SJCRH30 (cell line): ENCODE measurements around the gene PRRC2B. TPM values are rescaled to one million over a fixed set of nuclear protein-coding genes. Genes with fewer than 3 reads are reported as not detected.
A peak's percentile ranks its signal among the peaks of the same experiment; 100 is the strongest.

ENCODE experiments used
- DNase-seq, 2 experiments: peaks; one replicate each; pipeline ENCODE4 v3.0.0-alpha.2; 2015 to 2020
- H3K27ac ChIP-seq: fragments of 250-450 bp; sonication (Bioruptor Pico); 2 replicates; pipeline ENCODE4 v1.5.1; 2020; ENCODE audit warnings: mild to moderate bottlenecking, moderate library complexity
- H3K27me3 ChIP-seq: fragments of 250-450 bp; sonication (Bioruptor Pico); 2 replicates; pipeline ENCODE4 v1.5.1; 2020; ENCODE audit warnings: mild to moderate bottlenecking, moderate library complexity
- H3K36me3 ChIP-seq: fragments of 250-450 bp; sonication (Bioruptor Pico); 2 replicates; pipeline ENCODE4 v1.5.1; 2020; ENCODE audit warnings: mild to moderate bottlenecking, moderate library complexity
- H3K4me1 ChIP-seq: fragments of 250-450 bp; sonication (Bioruptor Pico); 2 replicates; pipeline ENCODE4 v1.5.1; 2020; ENCODE audit warnings: mild to moderate bottlenecking, moderate library complexity
- H3K4me3 ChIP-seq: fragments of 250-450 bp; sonication (Bioruptor Pico); 2 replicates; pipeline ENCODE4 v1.5.1; 2020; ENCODE audit warnings: mild to moderate bottlenecking, moderate library complexity
- H3K9me3 ChIP-seq: fragments of 250-450 bp; sonication (Bioruptor Pico); replicated peaks from 2 replicates; pipeline ENCODE4 v1.5.1; 2020; ENCODE audit warnings: mild to moderate bottlenecking, moderate library complexity
- total RNA-seq: library from RNA; depleted of rRNA; stranded (reverse); fragments of >200 nt; shearing (Covaris generic); gene quantifications from 2 replicates; pipeline ENCODE4 v1.2.3, GENCODE V29; 2014

Gene PRRC2B
- total RNA-seq, 1 experiment from 2014 or later: 185 TPM

- H3K4me3 ChIP-seq: no peak overlapping the region
- DNase-seq: peak in 1 of 2 experiments; percentile 41
- H3K27me3 ChIP-seq: no peaks in the 10 kb centered on the region
- H3K36me3 ChIP-seq: peaks cover 64% of the 10 kb centered on the region
- H3K27ac ChIP-seq: no peak overlapping the region
- H3K4me1 ChIP-seq: peaks cover 10% of the 10 kb centered on the region; the same call in 1 of the 2 replicates
- no peaks in the 10 kb centered on the region for H3K9me3 ChIP-seq
Observed at GRCh38 chr9:131429121-131430012, 35.5 kb downstream of the PRRC2B start.

GRCh38 chr9:131432050-131432449 is 38.2 kb downstream of the PRRC2B start:
- Histone ChIP-seq H3K27me3 (no peaks in the 10 kb centered on the region), H3K27ac (no peak overlapping the region), H3K9me3 (no peaks in the 10 kb centered on the region), H3K36me3 (peaks cover 76% of the 10 kb centered on the region), H3K4me1 (peaks cover 10% of the 10 kb centered on the region; the same call in 1 of the 2 replicates), H3K4me3 (no peak overlapping the region)
- DNase-seq: no peak

GRCh38 chr9:131432597-131433301 is 38.9 kb downstream of the PRRC2B start:
- Histone ChIP-seq H3K9me3 (no peaks in the 10 kb centered on the region), H3K4me1 (peaks cover 10% of the 10 kb centered on the region; the same call in 1 of the 2 replicates), H3K4me3 (no peak overlapping the region), H3K27ac (no peak overlapping the region), H3K36me3 (peaks cover 79% of the 10 kb centered on the region), H3K27me3 (no peaks in the 10 kb centered on the region)
- DNase-seq: no peak

GRCh38 chr9:131433302-131433854 is 39.5 kb downstream of the PRRC2B start:
- Histone ChIP-seq H3K27ac (no peak overlapping the region), H3K36me3 (peaks cover 81% of the 10 kb centered on the region), H3K9me3 (no peaks in the 10 kb centered on the region)

GRCh38 chr9:131434673-131435072 is 40.8 kb downstream of the PRRC2B start:
- no peak for DNase-seq
- Histone ChIP-seq H3K27me3 (no peaks in the 10 kb centered on the region), H3K36me3 (peaks cover 85% of the 10 kb centered on the region), H3K4me3 (no peak overlapping the region), H3K4me1 (peaks cover 4% of the 10 kb centered on the region; the same call in 1 of the 2 replicates), H3K27ac (no peak overlapping the region), H3K9me3 (no peaks in the 10 kb centered on the region)

More at GRCh38 chr9:131433302-131433854, 39.5 kb downstream of the PRRC2B start:
- no peak overlapping the region for H3K4me3 ChIP-seq
- DNase-seq: no peak
- H3K4me1 ChIP-seq: peaks cover 10% of the 10 kb centered on the region; the same call in 1 of the 2 replicates
- H3K27me3 ChIP-seq: no peaks in the 10 kb centered on the region

- no peak for DNase-seq
- no peak overlapping the region for H3K27ac ChIP-seq
- peaks cover 4% of the 10 kb centered on the region; the same call in 1 of the 2 replicates for H3K4me1 ChIP-seq
- no peak overlapping the region for H3K4me3 ChIP-seq
- H3K27me3 ChIP-seq: no peaks in the 10 kb centered on the region
- no peaks in the 10 kb centered on the region for H3K9me3 ChIP-seq
- H3K36me3 ChIP-seq: peaks cover 89% of the 10 kb centered on the region
Observed at GRCh38 chr9:131436376-131436775, 42.5 kb downstream of the PRRC2B start.

GRCh38 chr9:131436865-131437271 is 43.0 kb downstream of the PRRC2B start:
- H3K9me3 ChIP-seq: no peaks in the 10 kb centered on the region
- H3K27me3 ChIP-seq: no peaks in the 10 kb centered on the region
- peaks cover 4% of the 10 kb centered on the region; the same call in 1 of the 2 replicates for H3K4me1 ChIP-seq
- no peak overlapping the region for H3K4me3 ChIP-seq
- DNase-seq: no peak
- peaks cover 90% of the 10 kb centered on the region for H3K36me3 ChIP-seq
- no peak overlapping the region for H3K27ac ChIP-seq

- no peak overlapping the region for H3K27ac ChIP-seq
- H3K4me1 ChIP-seq: no peaks in the 10 kb centered on the region; the same call in 1 of the 2 replicates
- no peak for DNase-seq
- H3K9me3 ChIP-seq: no peaks in the 10 kb centered on the region
- no peak overlapping the region for H3K4me3 ChIP-seq
- H3K27me3 ChIP-seq: no peaks in the 10 kb centered on the region
- peaks cover 87% of the 10 kb centered on the region for H3K36me3 ChIP-seq
Observed at GRCh38 chr9:131438190-131438589, 44.3 kb downstream of the PRRC2B start.

GRCh38 chr9:131439224-131439623 is 45.3 kb downstream of the PRRC2B start:
- DNase-seq: no peak
- Histone ChIP-seq H3K4me3 (no peak overlapping the region), H3K27ac (no peak overlapping the region), H3K36me3 (peaks cover 87% of the 10 kb centered on the region), H3K4me1 (no peaks in the 10 kb centered on the region; the same call in 1 of the 2 replicates), H3K9me3 (no peaks in the 10 kb centered on the region), H3K27me3 (no peaks in the 10 kb centered on the region)

GRCh38 chr9:131441441-131441840 is 47.6 kb downstream of the PRRC2B start:
- DNase-seq: no peak
- H3K4me3 ChIP-seq: no peak overlapping the region
- no peaks in the 10 kb centered on the region for H3K9me3 ChIP-seq
- H3K36me3 ChIP-seq: peaks cover 88% of the 10 kb centered on the region
- no peak overlapping the region for H3K27ac ChIP-seq
- H3K4me1 ChIP-seq: no peaks in the 10 kb centered on the region
- no peaks in the 10 kb centered on the region for H3K27me3 ChIP-seq

GRCh38 chr9:131442351-131442750 is 48.5 kb downstream of the PRRC2B start:
- H3K27me3 ChIP-seq: no peaks in the 10 kb centered on the region
- H3K36me3 ChIP-seq: peaks cover 88% of the 10 kb centered on the region
- H3K4me1 ChIP-seq: no peaks in the 10 kb centered on the region
- H3K27ac ChIP-seq: no peak overlapping the region
- no peak for DNase-seq
- no peaks in the 10 kb centered on the region for H3K9me3 ChIP-seq
- H3K4me3 ChIP-seq: no peak overlapping the region

- Histone ChIP-seq H3K4me1 (no peaks in the 10 kb centered on the region), H3K27me3 (no peaks in the 10 kb centered on the region), H3K9me3 (no peaks in the 10 kb centered on the region), H3K36me3 (peaks cover 87% of the 10 kb centered on the region), H3K27ac (no peak overlapping the region), H3K4me3 (no peak overlapping the region)
- no peak for DNase-seq
Observed at GRCh38 chr9:131443648-131444047, 49.8 kb downstream of the PRRC2B start.

GRCh38 chr9:131446276-131446675 is 52.4 kb downstream of the PRRC2B start:
- Histone ChIP-seq H3K36me3 (peaks cover 93% of the 10 kb centered on the region), H3K27me3 (no peaks in the 10 kb centered on the region), H3K27ac (no peak overlapping the region), H3K4me3 (no peak overlapping the region), H3K4me1 (no peaks in the 10 kb centered on the region), H3K9me3 (no peaks in the 10 kb centered on the region)
- no peak for DNase-seq

GRCh38 chr9:131447148-131447547 is 53.3 kb downstream of the PRRC2B start:
- H3K9me3 ChIP-seq: no peaks in the 10 kb centered on the region
- H3K4me1 ChIP-seq: no peaks in the 10 kb centered on the region
- no peak overlapping the region for H3K27ac ChIP-seq
- H3K36me3 ChIP-seq: peaks cover 95% of the 10 kb centered on the region
- DNase-seq: no peak
- no peaks in the 10 kb centered on the region for H3K27me3 ChIP-seq
- H3K4me3 ChIP-seq: no peak overlapping the region

GRCh38 chr9:131447600-131447999 is 53.7 kb downstream of the PRRC2B start:
- DNase-seq: no peak
- peaks cover 95% of the 10 kb centered on the region for H3K36me3 ChIP-seq
- no peaks in the 10 kb centered on the region for H3K4me1 ChIP-seq

More at GRCh38 chr9:131447600-131447999, 53.7 kb downstream of the PRRC2B start:
- Histone ChIP-seq H3K27me3 (no peaks in the 10 kb centered on the region), H3K4me3 (no peak overlapping the region), H3K27ac (no peak overlapping the region), H3K9me3 (no peaks in the 10 kb centered on the region)
